ENCODE data around the gene ARL17A.
"Not testable (repeated sequence)": the region's sequence is repeated elsewhere in the genome, so short reads cannot be mapped to it uniquely, and the experiment has no call there.

DNA sequence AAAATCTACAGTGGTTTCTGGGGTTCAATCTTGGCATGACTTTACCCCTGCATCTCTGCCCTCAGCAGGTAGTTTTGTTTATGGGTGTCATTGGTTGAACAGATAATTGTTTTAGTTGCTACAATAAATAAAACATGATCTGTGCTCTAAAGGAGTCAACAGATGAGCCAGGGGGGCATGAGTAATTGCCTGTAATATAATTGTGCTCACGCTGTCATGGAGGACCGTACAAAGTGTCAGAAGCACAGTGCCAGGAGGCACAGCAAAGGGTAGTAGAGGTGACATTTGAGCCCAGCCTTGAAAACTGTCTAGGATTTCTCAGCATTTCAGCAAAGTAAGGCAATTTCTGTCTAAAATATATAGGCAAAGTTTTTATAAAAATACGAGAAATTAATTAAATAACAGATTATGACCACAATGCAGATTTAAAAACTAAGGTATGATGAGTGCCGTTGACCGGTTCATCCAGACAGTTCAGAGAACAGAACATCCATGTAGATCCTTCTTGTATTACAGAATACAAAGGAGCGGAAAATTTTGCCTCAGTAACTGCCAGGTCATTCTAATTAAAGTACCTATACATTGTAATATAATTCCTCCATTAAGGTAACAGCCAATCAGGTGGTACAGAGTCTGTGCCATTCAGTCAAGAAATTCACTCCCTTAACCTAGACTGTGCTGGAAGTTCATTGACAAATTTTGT is 79.9 kb downstream of the ARL17A start:
- not testable (repeated sequence) for TF ChIP-seq CTCF (conservative IDR thresholded peaks at IDR 0.05; ENCODE audit: low read depth, low read length); EZH2 (IDR thresholded peaks at IDR 0.05; ENCODE audit: borderline replicate concordance, low read depth, low read length, poor library complexity, severe bottlenecking)

All from A673 (cell line).